Right lobe of liver (tissue), 6 donors: ENCODE results near the gene IL19. TPM values are rescaled to one million over a fixed set of nuclear protein-coding genes. Genes with fewer than 3 reads are reported as not detected.
A peak's percentile ranks its signal among the peaks of the same experiment; 100 is the strongest.
"Not testable (repeated sequence)": the region's sequence is repeated elsewhere in the genome, so short reads cannot be mapped to it uniquely, and the experiment has no call there.

ENCODE experiments used
- ATAC-seq, 4 donors: fragments of 200-7000 bp; cut with Tn5 transposase; one replicate each; pipeline ENCODE4 v1.9.1; 2020; ENCODE audit warnings: mild to moderate bottlenecking in 4 of 4, moderate library complexity in 4 of 4
- DNase-seq, 3 donors: peaks; one replicate each; pipeline ENCODE4 v3.0.0-alpha.2; 2020
- H3K27ac ChIP-seq, 3 donors: fragments of 200-600 bp; one replicate each; pipeline ENCODE4 v1.8.0; 2022
- H3K27me3 ChIP-seq, 2 donors: fragments of 200-600 bp; one replicate each; pipeline ENCODE4 v1.8.0; 2022
- H3K36me3 ChIP-seq, 4 donors: fragments of 200-600 bp; sonication (generic) in 1 of 4; one replicate each; pipeline versions ENCODE4 v1.5.1 to v1.8.0; 2017 to 2022; ENCODE audit warnings: control low read depth in 1 of 4
- H3K4me1 ChIP-seq, 4 donors: fragments of 200-600 bp; sonication (generic) in 1 of 4; one replicate each; pipeline versions ENCODE4 v1.5.1 to v1.8.0; 2017 to 2022; ENCODE audit warnings: control low read depth in 1 of 4
- H3K4me3 ChIP-seq, 3 donors: fragments of 200-600 bp; one replicate each; pipeline ENCODE4 v1.8.0; 2022
- H3K9me3 ChIP-seq, 4 donors: fragments of 200-600 bp; sonication (generic) in 1 of 4; one replicate each; pipeline versions ENCODE4 v1.5.1 to v1.8.0; 2017 to 2022; ENCODE audit warnings: control low read depth in 1 of 4
- POLR2A ChIP-seq: fragments of 450-650 bp; IDR thresholded peaks from one replicate; pipeline ENCODE4 v1.6.1; 2017; ENCODE audit warnings: antibody characterized with exemption, mild to moderate bottlenecking
- WGBS: methylation state at CpG from one replicate; pipeline ENCODE4 v1.1.6; 2018; ENCODE audit warnings: low coverage, low lambda C conversion rate; ENCODE audit not compliant: insufficient coverage; ENCODE audit errors: missing lambda C conversion rate; 5-methylcytosine and 5-hydroxymethylcytosine counted together
- intact Hi-C, 2 donors: fragments of 100-400 bp; cut with DNase I; formaldehyde crosslinking; loops; one replicate each; pipeline versions ENCODE4 v1.11.2 to v1.14.1; 2022
- total RNA-seq, 6 experiments: library from RNA; depleted of rRNA in 2 of 6; stranded (reverse); fragments of >200 nt in 2 of 6; fragmentation: NEBNext Ultra II Directional in 3 of 6; extraction: Animal tissue kit (Norgen Biotek cat#: 25700) in 3 of 6; gene quantifications; one replicate each; pipeline versions ENCODE4 v1.1.0 to v1.2.4, GENCODE V29; 2016 to 2023
- TF ChIP-seq, protein P1 (sequence below), 4 donors: fragments of 200-600 bp in 3 of 4; fragments of 450-650 bp in 1 of 4; IDR thresholded peaks; one replicate each; pipeline versions ENCODE4 v1.5.1 to v1.8.0; 2016 to 2022; ENCODE audit warnings: antibody characterized with exemption in 4 of 4, mild to moderate bottlenecking in 2 of 4
- donor health status: DM: no; HTN: yes; CAD: no.
- donor health status: DM: no; HTN: no; CAD: no.
- donor health status: DM: no; HTN: no; CAD: no.
- donor health status: DM: no; HTN: yes; CAD: no.
- donor health status: DM: no; HTN: yes; CAD: no.

IL19 gene
- total RNA-seq, 6 experiments from 2014 or later: not detected

DNA sequence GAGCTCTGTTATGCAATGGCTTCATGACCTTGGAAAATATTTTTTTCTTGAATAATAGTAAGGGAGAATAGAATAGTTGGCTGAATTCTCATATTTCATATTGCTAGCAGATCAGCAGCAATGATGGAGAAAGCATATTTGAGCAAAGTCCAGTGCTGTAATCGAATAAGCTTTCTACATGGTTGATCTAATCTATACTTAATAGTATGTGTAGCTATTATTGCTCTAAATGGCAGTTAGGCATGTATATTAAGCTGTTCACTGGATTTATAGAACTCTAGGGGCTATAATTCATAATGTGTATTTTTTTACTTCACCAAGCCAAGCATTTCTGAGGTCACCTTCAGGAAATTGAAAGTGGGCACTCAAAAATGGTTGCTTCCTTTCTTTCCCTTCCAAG is 10.0 kb upstream of the IL19 start:
- DNase-seq (no peak), ATAC-seq (no peak)
- H3K9me3 ChIP-seq: no peaks in the 10 kb centered on the region
- TF ChIP-seq POLR2A: no peak
- TF ChIP-seq, protein P1, sequence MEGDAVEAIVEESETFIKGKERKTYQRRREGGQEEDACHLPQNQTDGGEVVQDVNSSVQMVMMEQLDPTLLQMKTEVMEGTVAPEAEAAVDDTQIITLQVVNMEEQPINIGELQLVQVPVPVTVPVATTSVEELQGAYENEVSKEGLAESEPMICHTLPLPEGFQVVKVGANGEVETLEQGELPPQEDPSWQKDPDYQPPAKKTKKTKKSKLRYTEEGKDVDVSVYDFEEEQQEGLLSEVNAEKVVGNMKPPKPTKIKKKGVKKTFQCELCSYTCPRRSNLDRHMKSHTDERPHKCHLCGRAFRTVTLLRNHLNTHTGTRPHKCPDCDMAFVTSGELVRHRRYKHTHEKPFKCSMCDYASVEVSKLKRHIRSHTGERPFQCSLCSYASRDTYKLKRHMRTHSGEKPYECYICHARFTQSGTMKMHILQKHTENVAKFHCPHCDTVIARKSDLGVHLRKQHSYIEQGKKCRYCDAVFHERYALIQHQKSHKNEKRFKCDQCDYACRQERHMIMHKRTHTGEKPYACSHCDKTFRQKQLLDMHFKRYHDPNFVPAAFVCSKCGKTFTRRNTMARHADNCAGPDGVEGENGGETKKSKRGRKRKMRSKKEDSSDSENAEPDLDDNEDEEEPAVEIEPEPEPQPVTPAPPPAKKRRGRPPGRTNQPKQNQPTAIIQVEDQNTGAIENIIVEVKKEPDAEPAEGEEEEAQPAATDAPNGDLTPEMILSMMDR (IDR thresholded peaks at IDR 0.05): no peak
- no peaks in the 10 kb centered on the region for H3K27me3 ChIP-seq
- H3K4me3 ChIP-seq: no peak overlapping the region
- intact Hi-C loops: no loop called here
- no peak overlapping the region for H3K27ac ChIP-seq
- H3K36me3 ChIP-seq: no peaks in the 10 kb centered on the region
- H3K4me1 ChIP-seq: no peaks in the 10 kb centered on the region
- 80% methylated on average over 1 of the region's 1 CpG for WGBS

DNA sequence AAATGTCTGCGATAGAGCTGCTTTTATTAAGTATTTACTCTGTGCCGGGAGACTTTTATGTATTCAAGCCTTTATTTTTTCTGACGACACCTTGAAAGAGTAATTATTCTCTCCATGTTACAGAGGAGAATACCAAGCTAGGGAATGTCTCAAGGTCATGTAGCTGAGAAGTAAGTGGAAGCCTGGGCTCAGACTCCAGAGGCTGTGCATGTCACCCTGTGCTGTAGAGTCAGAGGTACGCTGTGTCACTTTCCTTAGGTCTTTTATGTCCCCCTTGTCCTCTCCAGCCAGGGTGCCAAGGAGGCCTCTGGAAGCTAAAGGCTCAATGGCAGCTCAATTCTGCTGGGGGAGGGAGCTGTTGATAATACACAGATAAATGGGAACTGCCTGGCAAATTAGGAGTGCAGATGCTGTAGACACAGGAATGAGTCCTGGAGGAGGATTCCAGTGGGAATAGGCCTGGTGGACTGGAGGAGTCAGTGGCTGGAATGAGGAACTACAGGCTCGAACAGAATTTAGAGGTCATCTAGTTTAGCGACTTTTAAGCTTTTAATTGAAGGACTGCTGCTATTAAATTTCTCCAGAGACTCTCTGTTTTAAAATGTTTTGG is 9.3 kb upstream of the IL19 start:
- no peak overlapping the region for H3K4me3 ChIP-seq
- DNase-seq (no peak), ATAC-seq (no peak)
- H3K9me3 ChIP-seq: no peaks in the 10 kb centered on the region
- TF ChIP-seq, protein P1 (IDR thresholded peaks at IDR 0.05): no peak
- TF ChIP-seq POLR2A: no peak
- no peaks in the 10 kb centered on the region for H3K27me3 ChIP-seq
- no peaks in the 10 kb centered on the region for H3K36me3 ChIP-seq
- intact Hi-C loops: no loop called here
- WGBS: 62% methylated on average over 6 of the region's 6 CpGs
- H3K4me1 ChIP-seq: no peaks in the 10 kb centered on the region
- no peak overlapping the region for H3K27ac ChIP-seq

DNA sequence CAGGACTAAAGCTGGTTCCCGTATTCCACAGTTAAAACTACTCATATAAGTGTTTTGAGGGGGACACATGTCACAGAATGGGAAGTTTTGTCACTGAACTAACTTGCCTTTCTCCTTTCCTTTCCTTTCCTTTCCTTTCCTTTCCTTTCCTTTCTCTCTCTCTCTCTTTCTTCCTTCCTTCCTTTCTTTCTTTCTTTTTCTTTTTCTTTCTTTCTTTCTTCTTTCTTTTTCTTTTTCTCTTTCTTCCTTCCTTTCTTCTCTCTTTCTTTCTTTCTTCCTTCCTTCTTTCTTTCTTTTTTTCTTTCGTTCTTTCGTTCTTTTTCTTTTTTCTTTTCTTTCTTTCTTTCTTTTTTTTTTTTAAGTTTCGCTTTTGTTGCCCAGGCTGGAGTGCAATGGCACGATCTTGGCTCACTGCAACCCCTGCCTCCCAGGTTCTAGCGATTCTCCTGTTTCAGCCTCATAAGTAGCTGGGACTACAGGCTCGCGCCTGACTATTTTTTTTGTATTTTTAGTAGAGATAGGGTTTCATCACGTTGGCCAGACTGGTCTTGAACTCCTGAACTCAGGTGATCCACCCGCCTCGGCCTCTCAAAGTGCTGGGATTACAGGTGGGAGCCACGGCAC is 7.7 kb upstream of the IL19 start:
- ATAC-seq, H3K4me3 ChIP-seq, H3K27ac ChIP-seq, H3K27me3 ChIP-seq, H3K36me3 ChIP-seq, intact Hi-C loops, DNase-seq, H3K4me1 ChIP-seq, H3K9me3 ChIP-seq: not testable (repeated sequence)
- 81% methylated on average over 11 of the region's 12 CpGs for WGBS

DNA sequence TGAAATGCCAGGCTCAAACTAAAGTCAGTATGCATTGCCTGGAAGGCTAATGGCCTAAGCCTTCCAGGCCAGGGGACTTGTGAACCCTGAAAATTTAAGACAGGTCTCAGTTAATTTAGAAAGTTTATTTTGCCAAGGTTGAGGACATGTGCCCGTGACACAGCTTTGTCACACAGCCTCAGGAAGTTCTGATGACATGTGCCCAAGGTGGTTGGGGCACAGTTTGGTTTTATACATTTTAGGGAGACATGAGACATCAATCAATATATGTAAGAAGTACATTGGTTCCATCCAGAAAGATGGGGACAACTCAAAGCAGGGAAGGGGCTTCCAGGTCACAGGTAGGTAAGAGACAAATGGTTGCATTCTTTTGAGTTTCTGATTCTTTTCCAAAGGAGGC is 4.8 kb upstream of the IL19 start:
- H3K9me3 ChIP-seq, H3K4me1 ChIP-seq, H3K36me3 ChIP-seq, H3K4me3 ChIP-seq, DNase-seq, intact Hi-C loops, ATAC-seq, H3K27me3 ChIP-seq, H3K27ac ChIP-seq: not testable (repeated sequence)
- 75% methylated on average over 1 of the region's 1 CpG for WGBS

DNA sequence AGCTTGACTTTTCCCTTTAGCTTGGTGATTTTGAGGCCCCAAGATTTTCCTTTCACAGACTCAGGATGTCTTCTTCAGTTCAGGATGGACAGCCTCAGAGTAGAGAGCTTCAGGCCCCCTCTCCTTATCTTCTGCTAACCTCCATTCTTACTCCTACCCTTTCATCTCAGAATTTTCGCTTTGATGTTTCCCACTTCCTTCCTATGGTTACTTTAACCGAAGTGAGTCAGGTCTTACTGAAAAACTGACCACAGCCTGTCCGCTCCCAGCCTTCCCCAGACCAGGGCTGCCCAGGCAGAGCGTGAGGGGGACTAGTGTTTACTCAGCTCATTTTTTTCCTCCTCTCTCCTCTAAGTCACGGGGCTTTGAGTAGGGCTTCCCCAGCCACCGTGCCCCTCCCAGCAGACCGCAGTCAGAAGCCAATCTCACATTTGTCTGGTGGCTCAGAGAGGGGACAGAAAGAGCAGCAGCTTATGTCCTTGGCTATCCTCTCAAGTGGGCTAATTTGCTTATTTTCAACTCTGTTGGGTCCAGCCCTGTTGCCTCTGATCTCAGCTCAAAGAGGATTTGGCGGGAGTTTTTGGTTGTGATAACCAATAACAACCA is 4.2 kb upstream of the IL19 start:
- DNase-seq (peak in 1 of 3 donors; percentile 44), ATAC-seq (peak; percentile 62 to 79 (median 75))
- 33% methylated on average over 8 of the region's 8 CpGs for WGBS
- Histone ChIP-seq H3K4me3 (no peak overlapping the region), H3K9me3 (no peaks in the 10 kb centered on the region), H3K27me3 (no peaks in the 10 kb centered on the region), H3K4me1 (no peaks in the 10 kb centered on the region), H3K36me3 (no peaks in the 10 kb centered on the region), H3K27ac (no peak overlapping the region)
- intact Hi-C loops: no loop called here
- TF ChIP-seq, protein P1 (IDR thresholded peaks at IDR 0.05): no peak
- TF ChIP-seq POLR2A: no peak
